ENCODE data around the gene ATG16L2.
"Not testable (repeated sequence)": the region's sequence is repeated elsewhere in the genome, so short reads cannot be mapped to it uniquely, and the experiment has no call there.

Gene ATG16L2

DNA sequence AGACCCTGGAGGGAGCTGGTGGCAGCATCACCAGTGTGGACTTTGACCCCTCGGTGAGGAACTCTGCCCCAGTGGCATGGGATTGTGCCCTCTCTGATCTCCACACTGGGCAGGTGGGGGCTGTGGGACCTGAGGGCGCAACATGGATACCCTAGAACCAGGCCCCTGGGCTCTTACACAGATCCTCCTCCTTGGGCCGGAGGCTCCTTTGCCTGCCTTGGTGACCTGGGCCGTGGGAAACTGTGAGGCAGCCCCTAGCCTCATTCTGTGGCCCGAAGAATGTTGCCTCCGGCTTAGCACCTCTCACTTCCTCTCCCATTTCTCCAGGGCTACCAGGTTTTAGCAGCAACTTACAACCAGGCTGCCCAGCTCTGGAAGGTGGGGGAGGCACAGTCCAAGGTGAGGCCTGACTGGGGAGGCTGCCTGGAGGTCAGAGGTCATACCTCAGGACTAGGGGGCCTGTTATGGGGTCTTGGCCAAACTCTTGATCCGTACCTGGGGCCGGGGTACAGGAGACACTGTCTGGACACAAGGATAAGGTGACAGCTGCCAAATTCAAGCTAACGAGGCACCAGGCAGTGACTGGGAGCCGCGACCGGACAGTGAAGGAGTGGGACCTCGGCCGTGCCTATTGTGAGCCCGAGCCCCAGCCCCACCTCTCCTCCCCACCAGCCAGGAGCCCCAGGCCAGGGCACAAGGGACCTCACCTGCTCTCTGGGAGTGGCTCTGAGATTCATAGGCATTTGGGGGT lies 12.2 kb downstream of the ATG16L2 start:
- no peak for DNase-seq (ENCODE audit: low spot score)

DNA sequence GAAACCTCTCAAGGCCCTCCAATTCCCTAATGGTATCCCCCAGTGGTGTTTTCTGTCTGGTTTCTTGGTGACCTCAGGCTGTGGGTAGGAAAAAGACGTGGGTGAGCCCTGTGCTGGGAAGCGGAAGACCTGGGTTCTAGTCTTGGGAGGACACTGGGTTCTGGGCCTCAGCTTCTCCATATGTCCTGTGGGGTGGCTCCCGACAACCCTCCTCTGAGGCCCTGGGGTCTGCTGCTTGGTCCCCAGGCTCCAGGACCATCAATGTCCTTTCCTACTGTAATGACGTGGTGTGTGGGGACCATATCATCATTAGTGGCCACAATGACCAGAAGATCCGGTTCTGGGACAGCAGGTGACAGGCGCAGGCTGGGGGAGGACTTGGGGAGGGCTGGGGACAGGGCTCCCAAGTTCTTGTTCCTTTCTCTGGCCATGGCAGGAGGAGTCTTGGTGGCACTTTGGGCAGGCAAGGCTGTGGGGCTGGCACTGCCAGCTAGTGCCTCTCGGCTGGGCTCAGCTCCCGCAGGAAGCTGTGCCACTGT lies 12.8 kb downstream of the ATG16L2 start:
- no peak for DNase-seq (ENCODE audit: low spot score)

DNA sequence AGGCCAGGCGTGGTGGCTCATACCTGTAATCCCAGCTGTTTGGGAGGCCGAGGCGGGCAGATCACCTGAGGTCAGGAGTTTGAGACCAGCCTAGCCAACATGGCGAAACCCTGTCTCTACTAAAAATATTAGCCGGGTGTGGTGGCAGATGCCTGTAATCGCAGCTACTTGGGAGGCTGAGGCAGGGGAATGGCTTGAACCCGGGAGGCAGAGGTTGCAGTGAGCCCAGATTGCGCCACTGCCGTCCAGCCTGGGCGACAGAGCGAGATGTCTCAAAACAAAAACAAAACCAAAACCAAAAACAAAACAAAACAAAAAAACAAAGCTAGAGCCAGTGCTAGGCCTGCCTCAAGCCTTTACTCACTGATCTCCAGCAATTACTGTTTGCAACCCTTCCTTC lies 13.4 kb downstream of the ATG16L2 start:
- DNase-seq (ENCODE audit: low spot score), result not testable (repeated sequence)

DNA sequence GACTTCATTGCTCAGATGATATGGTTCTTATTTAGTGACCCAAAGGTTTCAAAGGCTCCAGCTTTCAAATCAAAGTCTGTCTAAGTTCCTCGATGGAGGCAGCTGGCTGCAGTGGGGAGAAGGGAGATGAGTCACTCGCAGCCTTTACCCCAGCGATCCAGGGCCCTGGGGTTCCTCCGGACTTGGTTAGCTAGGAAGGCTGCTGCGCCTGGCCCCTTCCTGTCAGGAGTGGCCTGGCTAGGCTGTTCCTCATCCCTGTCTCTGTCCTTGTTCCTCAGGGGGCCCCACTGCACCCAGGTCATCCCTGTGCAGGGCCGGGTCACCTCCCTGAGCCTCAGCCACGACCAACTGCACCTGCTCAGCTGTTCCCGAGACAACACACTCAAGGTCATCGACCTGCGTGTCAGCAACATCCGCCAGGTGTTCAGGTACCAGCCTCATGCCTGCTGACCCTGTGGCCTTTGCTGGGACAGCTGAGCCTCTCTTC lies 13.9 kb downstream of the ATG16L2 start:
- no peak for DNase-seq (ENCODE audit: low spot score)

DNA sequence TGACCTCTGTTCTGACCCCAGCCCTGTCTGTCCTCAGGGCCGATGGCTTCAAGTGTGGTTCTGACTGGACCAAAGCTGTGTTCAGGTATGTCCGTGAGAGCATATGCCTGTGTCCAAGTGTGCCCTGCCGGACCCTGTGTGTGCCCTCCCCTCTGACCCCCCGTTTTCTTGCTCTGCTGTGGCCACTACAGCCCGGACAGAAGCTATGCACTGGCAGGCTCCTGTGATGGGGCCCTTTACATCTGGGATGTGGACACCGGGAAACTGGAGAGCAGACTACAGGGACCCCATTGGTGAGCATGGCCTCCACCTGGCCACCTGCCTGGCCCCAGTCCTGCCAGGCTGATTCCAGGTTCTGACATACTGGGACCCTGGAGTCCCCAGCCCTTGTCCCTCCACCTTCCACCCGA lies 14.5 kb downstream of the ATG16L2 start:
- DNase-seq (ENCODE audit: low spot score), result no peak

DNA sequence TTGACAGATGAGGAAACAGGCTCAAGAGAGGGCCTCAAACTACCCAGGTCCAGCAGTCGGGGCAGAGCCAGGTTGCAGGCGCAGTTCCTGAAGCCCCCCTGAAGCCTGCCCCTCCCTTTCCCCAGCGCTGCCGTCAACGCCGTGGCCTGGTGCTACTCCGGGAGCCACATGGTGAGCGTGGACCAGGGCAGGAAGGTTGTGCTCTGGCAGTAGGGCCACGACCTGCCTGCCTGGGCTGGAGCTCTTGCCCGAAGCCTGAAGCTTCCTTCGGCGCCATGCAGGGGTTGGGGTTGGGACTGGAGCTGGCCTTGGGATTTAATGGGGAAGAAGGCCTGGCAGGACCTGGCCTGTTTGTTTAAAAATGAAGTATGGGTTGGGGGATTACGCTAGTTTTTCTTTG lies 15.0 kb downstream of the ATG16L2 start:
- no peak for DNase-seq (ENCODE audit: low spot score)

DNA sequence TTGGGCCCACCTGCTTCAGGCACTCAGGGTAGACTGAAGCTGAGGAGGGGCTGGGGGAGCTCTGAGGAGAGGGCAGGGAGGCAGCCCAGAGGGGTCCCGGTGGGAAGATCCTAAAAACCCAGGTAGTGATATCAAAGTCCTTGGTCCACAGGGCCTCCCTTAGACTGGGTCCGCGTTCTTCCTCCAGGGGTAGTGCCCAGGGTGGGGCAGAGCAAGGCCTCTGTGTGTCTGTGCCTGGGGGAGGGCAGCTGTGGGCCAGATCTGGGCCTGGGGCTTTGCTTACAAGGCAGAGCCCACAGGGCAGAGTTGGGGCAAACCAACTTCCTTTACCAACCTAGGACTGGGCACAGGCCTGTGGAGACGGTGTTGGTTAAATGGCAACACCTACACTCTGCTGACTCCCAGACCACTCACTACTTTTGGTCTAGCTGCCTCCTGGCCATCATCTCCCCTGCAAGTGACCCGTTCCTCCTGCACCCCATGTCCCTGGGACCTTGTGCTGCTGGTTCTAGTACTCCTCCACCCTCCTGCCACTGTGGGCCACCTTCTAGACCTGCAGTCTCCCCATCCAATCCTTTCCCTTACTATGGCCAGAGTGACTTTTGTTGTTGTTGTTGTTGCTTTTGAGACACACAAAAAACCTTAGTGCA lies 15.8 kb downstream of the ATG16L2 start:
- no peak for DNase-seq (ENCODE audit: low spot score)

DNA sequence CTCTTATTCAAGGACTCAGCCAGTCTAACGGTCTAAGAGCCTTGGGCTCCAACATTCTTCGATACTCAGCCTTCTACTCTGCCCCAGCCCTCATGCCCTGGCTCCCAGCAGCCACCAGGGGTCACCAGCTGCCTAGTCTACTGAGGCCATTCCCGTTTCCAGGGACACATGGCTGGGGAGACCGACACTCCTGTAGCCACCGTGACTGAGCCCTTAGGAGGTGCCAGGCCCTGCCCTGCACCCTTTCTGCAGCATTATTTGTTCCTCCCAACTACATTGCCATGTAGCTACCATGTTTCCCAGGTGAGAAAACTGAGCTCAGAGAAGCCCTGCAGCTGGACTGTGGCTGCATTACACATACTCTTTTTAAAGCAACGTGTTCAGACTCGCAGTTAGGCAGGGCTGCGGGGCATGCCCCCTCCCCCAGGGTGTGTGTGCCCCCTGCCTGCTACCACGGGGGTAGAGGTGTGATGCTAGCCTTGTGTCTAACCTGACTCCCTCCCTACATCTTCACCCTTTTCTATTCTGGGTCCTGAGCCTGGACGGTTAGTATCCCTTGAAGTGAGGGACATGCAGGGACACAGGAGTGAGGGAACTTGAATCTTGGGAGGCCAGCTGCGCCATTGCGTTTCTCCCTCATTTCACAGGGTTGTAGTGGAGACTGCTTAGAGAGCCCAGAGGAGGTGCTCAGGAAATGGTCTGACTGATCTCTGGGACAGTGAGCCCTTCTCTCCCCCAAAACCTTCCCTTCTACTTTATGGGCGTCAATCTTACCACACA lies 17.5 kb downstream of the ATG16L2 start:
- DNase-seq (ENCODE audit: low spot score), result peak; percentile 35

DNA sequence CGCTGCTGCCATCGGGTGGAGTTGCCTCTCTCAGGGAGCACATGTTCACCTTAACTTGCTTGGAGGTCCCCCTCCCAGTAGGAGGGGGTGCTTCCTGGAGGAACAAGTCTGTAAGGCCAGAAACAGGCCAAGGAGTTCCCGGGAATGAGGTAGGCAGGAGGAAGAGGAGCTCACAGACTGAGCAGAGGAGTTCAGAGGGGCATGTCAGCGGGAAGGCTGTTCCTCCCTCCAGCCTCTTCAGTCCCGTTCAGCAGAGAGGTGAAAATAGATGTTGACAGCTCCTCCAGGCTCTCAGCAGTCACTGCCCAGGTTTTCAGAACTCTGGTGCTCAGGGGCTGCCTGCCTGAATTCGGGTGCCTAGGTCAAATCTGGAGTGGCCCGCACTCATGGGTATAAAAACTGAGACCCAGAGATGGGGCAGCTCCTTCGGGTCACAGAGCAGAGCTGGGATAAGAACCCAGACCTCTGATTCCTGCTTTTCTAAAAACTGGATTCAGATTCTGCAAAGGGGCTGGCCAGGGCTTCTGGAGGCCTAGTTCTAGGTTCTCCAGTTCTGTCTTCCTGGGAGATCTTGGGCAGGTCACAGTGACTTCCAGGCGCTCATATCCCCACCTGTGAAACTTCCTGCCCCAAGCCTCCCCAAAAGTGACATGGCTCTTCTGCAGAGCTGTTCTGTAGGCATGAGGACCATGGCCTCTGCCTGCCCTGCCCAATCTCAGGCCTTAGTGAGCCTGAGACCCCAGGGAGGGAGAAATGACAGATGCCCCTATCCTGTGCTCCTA lies 18.3 kb downstream of the ATG16L2 start:
- no peak for DNase-seq (ENCODE audit: low spot score)

DNA sequence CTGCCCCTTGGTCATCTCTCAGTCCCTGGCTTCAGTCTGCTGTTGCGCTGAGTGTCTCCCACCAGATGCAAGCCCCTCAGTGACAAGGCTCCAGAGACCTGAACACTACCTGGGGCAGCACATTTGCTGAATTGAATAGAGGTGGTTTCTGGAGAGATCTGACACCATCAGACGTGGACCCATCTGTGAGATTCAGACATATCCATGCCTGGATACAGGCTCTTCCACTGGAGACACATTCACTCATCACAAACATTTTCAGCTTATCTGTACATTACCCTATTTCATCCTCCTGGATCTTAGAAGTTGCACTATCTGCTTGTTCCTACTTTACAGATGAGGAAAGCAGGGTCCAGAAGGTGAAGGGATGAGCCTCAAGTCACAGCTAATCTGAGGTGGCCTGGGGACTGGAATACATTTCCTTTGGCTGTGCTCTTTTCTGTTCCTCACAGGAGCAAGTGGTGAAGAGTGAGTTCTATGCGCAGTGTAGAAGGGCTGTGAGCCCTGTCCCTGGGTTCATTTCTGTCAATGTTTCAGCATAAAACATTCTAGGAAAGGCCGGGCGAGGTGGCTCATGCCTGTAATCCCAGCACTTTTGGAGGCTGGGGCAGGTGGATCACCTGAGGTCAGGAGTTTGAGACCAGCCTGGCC lies 19.0 kb downstream of the ATG16L2 start:
- no peak for DNase-seq (ENCODE audit: low spot score)

DNA sequence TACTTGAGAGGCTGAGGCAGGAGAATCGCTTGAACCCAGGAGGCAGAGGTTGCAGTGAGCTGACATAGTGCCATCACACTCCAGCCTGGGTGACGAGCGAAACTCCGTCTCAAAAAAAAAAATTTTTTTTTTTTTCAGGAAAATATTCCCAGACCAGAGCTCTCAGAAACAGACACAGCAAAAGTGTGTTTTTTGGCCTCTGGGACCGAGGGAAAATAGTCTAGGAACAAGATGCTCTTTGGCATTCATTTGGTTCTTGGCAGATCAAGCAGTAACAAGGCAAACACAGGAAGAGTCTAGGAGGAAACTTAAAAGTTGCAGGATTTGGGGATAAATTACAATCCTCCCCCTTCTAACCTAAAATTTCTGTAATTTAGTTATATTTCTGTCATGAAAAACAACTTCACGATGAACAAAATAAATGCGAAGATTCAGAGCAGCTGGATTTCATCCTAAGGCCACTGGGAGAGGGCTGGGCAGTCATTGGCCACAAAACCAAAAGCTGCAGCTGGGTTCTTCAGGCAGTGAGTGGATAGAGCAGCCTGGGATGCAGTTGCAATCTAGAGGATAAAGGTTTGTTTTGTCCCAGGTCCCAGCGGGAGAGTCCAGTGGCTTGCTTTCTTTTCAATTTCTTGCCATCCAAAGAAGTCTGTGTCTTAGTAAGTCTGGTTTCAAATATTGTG lies 19.7 kb downstream of the ATG16L2 start:
- no peak for DNase-seq (ENCODE audit: low spot score)

DNA sequence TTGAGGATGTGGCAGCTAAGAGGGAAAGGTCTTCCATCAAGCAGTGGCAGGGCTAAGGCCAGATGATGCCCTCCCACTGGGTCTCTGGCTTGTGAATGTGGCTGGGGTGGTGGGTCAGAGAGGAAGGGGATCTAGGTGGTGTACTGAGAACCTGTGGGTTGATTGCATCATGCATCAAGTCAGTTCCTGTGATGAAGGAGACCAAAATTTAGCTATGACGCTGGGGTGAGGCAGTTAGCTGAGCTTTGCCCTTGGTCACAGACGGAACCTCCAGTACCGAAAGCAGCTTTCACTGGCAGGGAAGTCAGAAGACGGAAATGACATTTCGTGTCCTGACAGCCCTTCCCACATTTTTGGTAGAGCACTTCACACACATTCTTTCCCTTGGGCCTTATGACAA lies 20.7 kb downstream of the ATG16L2 start:
- DNase-seq (ENCODE audit: low spot score), result no peak

DNA sequence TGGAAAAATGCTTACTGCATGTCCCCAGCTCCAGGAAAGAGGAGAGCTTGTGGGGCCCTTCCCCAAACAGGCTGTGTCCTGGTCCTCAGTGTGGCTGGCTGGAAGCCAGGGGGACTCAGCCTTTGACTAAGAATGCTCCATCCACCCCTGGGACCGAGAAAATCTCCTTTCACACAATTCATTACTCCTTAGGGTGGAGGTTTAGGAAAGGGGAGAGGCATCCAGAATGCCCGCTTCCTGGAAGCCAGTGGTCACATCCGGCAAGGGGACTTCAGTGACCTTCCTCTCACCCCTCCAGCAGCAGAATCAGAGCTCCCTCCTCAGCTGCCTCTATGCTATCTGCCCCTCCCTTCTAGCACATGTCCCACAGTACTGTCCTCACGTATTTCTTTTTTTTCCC lies 21.9 kb downstream of the ATG16L2 start:
- DNase-seq (ENCODE audit: low spot score), result no peak

DNA sequence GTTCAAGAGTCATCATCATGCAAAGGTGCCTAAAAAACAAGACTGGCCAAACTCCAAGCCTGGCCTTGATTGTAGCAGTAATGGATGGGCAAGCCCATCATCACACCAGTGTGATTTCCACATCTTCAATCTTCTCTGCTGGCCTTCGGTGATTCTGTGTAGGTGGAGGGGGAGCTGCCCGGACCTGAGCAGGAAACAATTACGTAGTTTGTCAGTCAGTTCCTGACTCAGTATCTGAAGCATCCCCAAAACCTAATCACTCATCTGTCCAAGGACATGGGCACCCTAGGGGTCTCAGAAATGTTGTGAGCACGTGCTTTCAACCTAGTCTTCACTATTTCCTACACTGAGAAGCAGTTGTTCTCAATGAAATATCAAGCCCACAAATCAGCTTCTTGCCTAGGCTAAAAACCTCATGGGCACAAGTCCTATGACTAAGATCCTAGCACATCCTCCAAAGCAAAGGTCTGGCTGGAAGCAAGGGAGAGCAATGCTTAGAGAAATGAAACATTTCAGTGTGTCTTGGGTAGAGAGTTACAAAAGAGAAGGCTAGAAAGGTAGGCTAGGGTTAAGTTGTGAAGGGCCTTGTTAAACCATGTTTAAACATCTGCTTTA lies 24.6 kb downstream of the ATG16L2 start:
- no peak for DNase-seq (ENCODE audit: low spot score)

DNA sequence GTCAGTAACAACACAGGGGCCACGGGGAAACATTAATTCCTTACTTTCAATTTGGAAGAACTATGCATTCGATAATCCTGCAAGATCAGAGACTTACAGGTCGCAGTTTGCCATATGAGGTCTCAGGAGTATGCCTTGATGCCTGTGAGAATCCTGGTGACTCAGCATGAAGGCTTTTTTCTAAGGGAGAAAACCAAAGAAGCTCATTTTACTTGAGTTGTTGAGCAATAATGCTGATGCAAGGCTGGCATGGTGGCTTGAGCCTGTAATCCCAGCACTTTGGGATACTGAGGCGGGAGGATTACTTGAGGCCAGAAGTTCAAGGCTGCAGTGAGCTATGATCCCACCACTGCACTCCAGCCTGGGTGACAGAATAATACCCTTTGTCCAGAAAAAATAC lies 26.6 kb downstream of the ATG16L2 start:
- no peak for DNase-seq (ENCODE audit: low spot score)

DNA sequence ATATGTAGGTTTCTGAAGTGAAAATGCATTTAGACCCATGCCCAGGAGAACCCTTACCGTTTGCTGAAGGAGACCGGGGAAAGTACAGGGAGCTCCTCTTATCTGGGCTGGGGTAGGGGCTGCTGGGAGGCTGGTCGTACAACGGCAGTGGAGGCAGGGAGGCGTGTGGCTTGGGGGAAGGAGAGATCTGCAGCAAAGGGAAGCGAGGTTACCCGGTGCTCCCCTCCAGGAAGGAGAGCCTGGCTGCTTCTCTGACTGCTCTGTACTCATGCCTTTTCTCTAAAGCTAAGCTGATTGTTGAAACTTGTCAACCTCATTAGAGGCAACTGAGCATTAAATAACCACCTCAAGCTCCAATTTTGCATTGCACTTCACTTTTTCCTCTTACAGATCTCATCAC lies 27.2 kb downstream of the ATG16L2 start:
- DNase-seq (ENCODE audit: low spot score), result no peak

DNA sequence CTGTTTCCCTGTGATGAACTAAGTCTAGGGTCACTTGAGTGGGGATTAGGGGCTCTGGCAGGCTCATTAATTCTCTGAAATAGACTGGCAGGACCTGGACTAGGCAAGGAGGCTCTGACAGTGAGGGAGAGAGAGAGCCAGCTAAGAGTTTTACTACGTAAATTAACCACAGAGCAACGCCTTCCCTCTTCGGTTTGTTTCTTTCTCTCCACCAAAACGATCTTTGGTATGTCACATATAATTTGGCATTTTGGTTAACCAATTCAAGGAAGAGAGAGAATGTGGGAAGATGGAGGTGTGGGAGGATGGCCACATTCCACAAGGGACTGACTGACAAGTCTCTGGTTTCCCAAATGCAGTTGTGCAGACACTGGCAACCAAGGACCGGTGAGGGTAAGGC lies 27.9 kb downstream of the ATG16L2 start:
- no peak for DNase-seq (ENCODE audit: low spot score)

DNA sequence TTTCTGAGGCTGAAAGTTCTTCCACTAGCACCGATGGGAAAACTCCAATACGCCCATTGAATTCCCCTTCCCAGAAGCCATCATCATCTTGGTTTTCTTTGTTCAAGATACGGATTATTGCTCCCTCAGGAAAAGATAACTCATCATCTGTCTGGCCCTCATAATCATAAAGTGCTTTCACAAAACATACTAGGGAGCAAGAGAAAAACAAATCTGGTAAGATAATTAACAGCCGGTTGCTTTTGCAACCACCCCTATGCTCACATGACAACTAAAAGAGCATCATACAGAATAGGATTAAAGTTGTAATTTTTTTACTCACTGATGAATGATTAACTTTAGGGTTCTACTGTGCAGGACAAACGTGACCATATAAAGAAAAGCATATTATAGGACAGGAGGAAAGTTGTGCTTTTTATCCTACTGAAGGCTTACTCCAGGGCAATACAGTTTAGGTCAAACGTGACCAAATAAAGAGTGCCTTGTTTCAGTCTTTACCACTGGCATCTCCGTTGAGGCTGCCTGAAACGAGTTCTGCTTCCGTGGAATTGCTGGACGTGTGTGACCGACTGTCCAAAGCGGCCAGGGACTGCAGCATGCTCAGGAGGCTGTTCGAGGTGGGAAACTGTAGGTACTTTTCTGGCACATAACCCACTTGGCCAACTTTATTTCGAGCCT lies 28.6 kb downstream of the ATG16L2 start:
- DNase-seq (ENCODE audit: low spot score), result no peak

DNA sequence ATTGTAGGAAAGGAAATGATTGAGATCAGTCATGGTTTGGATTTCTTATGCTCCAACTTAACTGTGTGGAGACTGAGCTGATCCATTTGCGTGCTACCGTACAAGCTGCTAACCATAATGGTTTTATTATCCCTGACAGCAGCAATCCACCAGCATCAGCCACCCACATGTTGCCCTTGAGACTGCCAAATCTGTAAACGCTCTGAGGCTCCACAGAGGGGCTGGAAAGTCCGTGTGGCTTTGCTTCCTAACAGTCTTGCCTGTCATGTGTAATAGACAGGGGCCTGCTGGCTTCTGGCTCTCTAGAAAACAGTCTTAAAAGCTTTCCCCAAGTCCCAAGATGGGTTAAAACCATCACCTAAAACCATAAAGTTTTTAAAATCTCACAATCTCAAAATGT lies 30.1 kb downstream of the ATG16L2 start:
- no peak for DNase-seq (ENCODE audit: low spot score)

Measured in germinal center (tissue), 1 donor.